ENCODE results near the gene CTTNBP2.

GRCh38 chr7:117862378-117862777 is 10.9 kb downstream of the CTTNBP2 start:
- TF ChIP-seq CTCF (IDR thresholded peaks at IDR 0.05) (no peak), EP300 (IDR thresholded peaks at IDR 0.05) (no peak), POLR2A (IDR thresholded peaks at IDR 0.05) (no peak)
